ENCODE results near the gene SLFN5.
"Not testable (repeated sequence)": the region's sequence is repeated elsewhere in the genome, so short reads cannot be mapped to it uniquely, and the experiment has no call there.

Gene SLFN5

GRCh38 chr17:35291802-35292201 lies 48.9 kb downstream of the SLFN5 start:
- no peak for DNase-seq (ENCODE audit: low spot score)

GRCh38 chr17:35293151-35293847 lies 50.4 kb downstream of the SLFN5 start:
- DNase-seq (ENCODE audit: low spot score): no peak

GRCh38 chr17:35294756-35295155 lies 51.9 kb downstream of the SLFN5 start:
- no peak for DNase-seq (ENCODE audit: low spot score)

- no peak for DNase-seq (ENCODE audit: low spot score)
Measured at GRCh38 chr17:35295686-35296085, 52.8 kb downstream of the SLFN5 start.

- DNase-seq (ENCODE audit: low spot score): no peak
Measured at GRCh38 chr17:35297666-35298065, 54.8 kb downstream of the SLFN5 start.

- DNase-seq (ENCODE audit: low spot score): no peak
Measured at GRCh38 chr17:35298639-35299038, 55.8 kb downstream of the SLFN5 start.

GRCh38 chr17:35299135-35299534 lies 56.3 kb downstream of the SLFN5 start:
- DNase-seq (ENCODE audit: low spot score): no peak

GRCh38 chr17:35309345-35309744 lies 66.5 kb downstream of the SLFN5 start:
- DNase-seq (ENCODE audit: low spot score): not testable (repeated sequence)

GRCh38 chr17:35312346-35312745 lies 69.5 kb downstream of the SLFN5 start:
- DNase-seq (ENCODE audit: low spot score): no peak

- DNase-seq (ENCODE audit: low spot score): peak; percentile 93
Measured at GRCh38 chr17:35312790-35313711, 70.2 kb downstream of the SLFN5 start.

- DNase-seq (ENCODE audit: low spot score): peak; percentile 6
Measured at GRCh38 chr17:35313875-35314409, 71.1 kb downstream of the SLFN5 start.

GRCh38 chr17:35314415-35315216 lies 71.7 kb downstream of the SLFN5 start:
- no peak for DNase-seq (ENCODE audit: low spot score)

- no peak for DNase-seq (ENCODE audit: low spot score)
Measured at GRCh38 chr17:35315283-35315682, 72.4 kb downstream of the SLFN5 start.

GRCh38 chr17:35315971-35316370 lies 73.1 kb downstream of the SLFN5 start:
- no peak for DNase-seq (ENCODE audit: low spot score)

- no peak for DNase-seq (ENCODE audit: low spot score)
Measured at GRCh38 chr17:35322749-35323148, 79.9 kb downstream of the SLFN5 start.

Data from CD4-positive, alpha-beta T cell treated with Interleukin-2 at 100 ng/mL for 4 hours (primary cell).